IMR-90 (cell line): ENCODE results near the gene NDUFV2. TPM values are rescaled to one million over a fixed set of nuclear protein-coding genes. Genes with fewer than 3 reads are reported as not detected.

ENCODE experiments used
- ATAC-seq: fragments of 200-7000 bp; cut with Tn5 transposase; 2 replicates; pipeline ENCODE4 v1.9.1; 2020; ENCODE audit warnings: low read depth, mild to moderate bottlenecking, moderate library complexity
- BruUV-seq: library from RNA; stranded (reverse); fragments of 400-500 nt; replicated peaks from 2 replicates; lab custom pipeline; 2021; lab: Mats Ljungman, UMichigan
- CTCF ChIA-PET: fragments of 300-600 bp; formaldehyde crosslinking; extraction: SDS; loops from one replicate; lab custom pipeline; 2021; ENCODE audit warnings: antibody characterized with exemption; lab: Yijun Ruan, JAX
- POLR2A ChIA-PET: fragments of 300-600 bp; sonication (Branson Sonifier 250); formaldehyde crosslinking; loops from one replicate; lab custom pipeline; 2022; ENCODE audit warnings: antibody characterized with exemption; ENCODE audit not compliant: unreplicated experiment; lab: Charles Lee
- DNase-seq: peaks from one replicate; pipeline ENCODE4 v3.0.0; 2013
- H2AFZ ChIP-seq: replicated peaks from 2 replicates; pipeline ENCODE3; 2013; ENCODE audit warnings: low read length, mild to moderate bottlenecking; ENCODE audit not compliant: poor library complexity
- H2AK5ac ChIP-seq: 2 replicates; pipeline ENCODE4 v1.6.1; 2013; ENCODE audit warnings: low read depth, low read length, inconsistent platforms
- H2AK9ac ChIP-seq: replicated peaks from 2 replicates; pipeline ENCODE3; 2013; ENCODE audit warnings: mild to moderate bottlenecking, low read depth, low read length, moderate library complexity; ENCODE audit not compliant: poor library complexity
- H2BK120ac ChIP-seq: 2 replicates; pipeline ENCODE4 v1.6.1; 2013; ENCODE audit warnings: low read depth, low read length, inconsistent platforms
- H2BK15ac ChIP-seq: 3 replicates; pipeline ENCODE4 v1.6.1; 2013; ENCODE audit warnings: low read depth, low read length, inconsistent platforms
- H2BK20ac ChIP-seq: 2 replicates; pipeline ENCODE4 v1.6.1; 2013; ENCODE audit warnings: low read depth, mild to moderate bottlenecking, inconsistent platforms, low read length, moderate library complexity
- H2BK5ac ChIP-seq: 2 replicates; pipeline ENCODE4 v1.6.1; 2013; ENCODE audit warnings: mild to moderate bottlenecking, low read depth, low read length, inconsistent platforms; ENCODE audit not compliant: poor library complexity, severe bottlenecking
- H3K14ac ChIP-seq: replicated peaks from 2 replicates; pipeline ENCODE4 v1.6.1; 2013; ENCODE audit warnings: low read depth, low read length, inconsistent platforms
- H3K18ac ChIP-seq: 2 replicates; pipeline ENCODE4 v1.6.1; 2013; ENCODE audit warnings: low read depth, low read length, control low read depth
- H3K23ac ChIP-seq: 2 replicates; pipeline ENCODE4 v1.6.1; 2013; ENCODE audit warnings: low read depth, low read length, inconsistent platforms
- H3K27ac ChIP-seq: 2 replicates; pipeline ENCODE4 v1.5.1; 2013; ENCODE audit warnings: mild to moderate bottlenecking, control low read depth, low read length; ENCODE audit not compliant: insufficient read depth
- H3K27me3 ChIP-seq: 2 replicates; pipeline ENCODE4 v1.6.1; 2013; ENCODE audit warnings: low read length; ENCODE audit not compliant: control insufficient read depth, insufficient read depth
- H3K36me3 ChIP-seq: 2 replicates; pipeline ENCODE4 v1.6.1; 2013; ENCODE audit warnings: low read length, mixed read lengths; ENCODE audit not compliant: control insufficient read depth, insufficient read depth
- H3K4ac ChIP-seq: 2 replicates; pipeline ENCODE4 v1.6.1; 2013; ENCODE audit warnings: low read depth, low read length, inconsistent platforms
- H3K4me1 ChIP-seq: 2 replicates; pipeline ENCODE4 v1.6.1; 2013; ENCODE audit warnings: low read length, mixed read lengths; ENCODE audit not compliant: control insufficient read depth, insufficient read depth
- H3K4me2 ChIP-seq: 2 replicates; pipeline ENCODE4 v1.6.1; 2013; ENCODE audit warnings: low read depth, mild to moderate bottlenecking, control low read depth, low read length, moderate library complexity
- H3K4me3 ChIP-seq: 2 replicates; pipeline ENCODE4 v1.5.1; 2013; ENCODE audit warnings: low read depth, mild to moderate bottlenecking, control low read depth, low read length, moderate library complexity; ENCODE audit not compliant: insufficient read depth
- H3K56ac ChIP-seq: 2 replicates; pipeline ENCODE4 v1.6.1; 2013; ENCODE audit warnings: low read length, inconsistent platforms; ENCODE audit not compliant: insufficient read depth; ENCODE audit errors: extremely low read depth
- H3K79me1 ChIP-seq, 2 experiments: 2 replicates each; pipeline ENCODE4 v1.6.1; 2013; ENCODE audit warnings: low read length in 2 of 2, inconsistent platforms in 1 of 2, low read depth in 1 of 2
- H3K9ac ChIP-seq: 2 replicates; pipeline ENCODE4 v1.6.1; 2013; ENCODE audit warnings: low read depth, low read length, control low read depth
- H3K9me1 ChIP-seq: 2 replicates; pipeline ENCODE4 v1.6.1; 2013; ENCODE audit warnings: low read length, inconsistent platforms; ENCODE audit not compliant: insufficient read depth
- H3K9me3 ChIP-seq: 2 replicates; pipeline ENCODE4 v1.6.1; 2013; ENCODE audit warnings: low read length; ENCODE audit not compliant: control insufficient read depth, insufficient read depth
- H4K20me1 ChIP-seq: 2 replicates; pipeline ENCODE4 v1.6.1; 2013; ENCODE audit warnings: low read length, inconsistent platforms; ENCODE audit not compliant: insufficient read depth
- H4K5ac ChIP-seq: 2 replicates; pipeline ENCODE4 v1.6.1; 2013; ENCODE audit warnings: mild to moderate bottlenecking, low read depth, low read length, control low read depth
- H4K8ac ChIP-seq, 2 experiments: 2 replicates each; pipeline ENCODE4 v1.6.1; 2013; ENCODE audit warnings: low read depth in 2 of 2, low read length in 2 of 2, control low read depth in 1 of 2, inconsistent platforms in 1 of 2
- H4K91ac ChIP-seq: 2 replicates; pipeline ENCODE4 v1.6.1; 2013; ENCODE audit warnings: low read depth, low read length, inconsistent platforms; ENCODE audit not compliant: insufficient read depth
- BHLHE40 ChIP-seq: fragments of 150-350 bp; IDR thresholded peaks from 2 replicates; pipeline ENCODE4 v1.6.1; 2016; ENCODE audit warnings: mild to moderate bottlenecking, low read depth, low read length
- CEBPB ChIP-seq: IDR thresholded peaks from 2 replicates; pipeline ENCODE4 v1.6.1; 2012; ENCODE audit warnings: low read depth, low read length, improper control_type of control experiment
- CHD1 ChIP-seq: IDR thresholded peaks from 2 replicates; pipeline ENCODE4 v1.6.1; 2012; ENCODE audit warnings: low read depth, low read length, improper control_type of control experiment
- FOS ChIP-seq: fragments of 150-350 bp; IDR thresholded peaks from 2 replicates; pipeline ENCODE4 v1.6.1; 2016; ENCODE audit warnings: low read depth, low read length
- MAFK ChIP-seq: IDR thresholded peaks from 2 replicates; pipeline ENCODE4 v1.6.1; 2012; ENCODE audit warnings: low read depth, low read length, improper control_type of control experiment
- MAZ ChIP-seq: IDR thresholded peaks from 2 replicates; pipeline ENCODE4 v1.6.1; 2012; ENCODE audit warnings: low read depth, mild to moderate bottlenecking, low read length, improper control_type of control experiment, moderate library complexity, borderline replicate concordance
- MXI1 ChIP-seq: IDR thresholded peaks from 2 replicates; pipeline ENCODE4 v1.6.1; 2012; ENCODE audit warnings: low read depth, mild to moderate bottlenecking, low read length, moderate library complexity, borderline replicate concordance
- NFE2L2 ChIP-seq: fragments of 150-350 bp; IDR thresholded peaks from 2 replicates; pipeline ENCODE4 v1.6.1; 2016; ENCODE audit warnings: low read depth, mild to moderate bottlenecking, low read length
- POLR2A ChIP-seq: IDR thresholded peaks from 2 replicates; pipeline ENCODE4 v1.6.1; 2012; ENCODE audit warnings: mild to moderate bottlenecking, low read depth, low read length
- RAD21 ChIP-seq: IDR thresholded peaks from 2 replicates; pipeline ENCODE4 v1.6.1; 2012; ENCODE audit warnings: low read length, improper control_type of control experiment
- RCOR1 ChIP-seq: IDR thresholded peaks from 2 replicates; pipeline ENCODE4 v1.6.1; 2012; ENCODE audit warnings: mild to moderate bottlenecking, low read length, improper control_type of control experiment; ENCODE audit not compliant: insufficient replicate concordance
- RFX5 ChIP-seq: IDR thresholded peaks from 2 replicates; pipeline ENCODE4 v1.8.0; 2012; ENCODE audit warnings: low read depth, mild to moderate bottlenecking, low read length, moderate library complexity
- SMC3 ChIP-seq: fragments of 150-350 bp; IDR thresholded peaks from 2 replicates; pipeline ENCODE4 v1.6.1; 2016; ENCODE audit warnings: low read depth, mild to moderate bottlenecking, antibody characterized with exemption, low read length, moderate library complexity
- WGBS, 2 experiments: methylation state at CpG; one replicate each; pipeline versions ENCODE4 v1.1.5 to v1.1.7; 2013; ENCODE audit warnings: missing lambda C conversion rate in 2 of 2; ENCODE audit not compliant: insufficient read length in 1 of 2; ENCODE audit errors: extremely low coverage in 2 of 2; 5-methylcytosine and 5-hydroxymethylcytosine counted together
- dilution Hi-C: fragments of 300-500 bp; cut with HindIII; formaldehyde crosslinking; loops from one replicate; pipeline ENCODE4 v1.14.3; 2018; ENCODE audit warnings: low sequenced_read_pairs; ENCODE audit not compliant: unreplicated experiment
- in situ Hi-C: fragments of 300-500 bp; cut with MboI; formaldehyde crosslinking; loops from 3 replicates; pipeline ENCODE4 v1.14.3; 2019; ENCODE audit warnings: low sequenced_read_pairs, inconsistent platforms, mixed read lengths
- intact Hi-C: fragments of 100-400 bp; cut with micrococcal nuclease; formaldehyde crosslinking; loops from 2 replicates; pipeline ENCODE4 v1.10.0; 2022
- polyA plus RNA-seq, 3 experiments: library from polyadenylated mRNA; depleted of rRNA; stranded (reverse); fragments of >200 nt; gene quantifications; 2 replicates each; pipeline ENCODE4 v1.2.3, GENCODE V29; 2012; ENCODE audit warnings: low replicate concordance in 1 of 3
- total RNA-seq: library from RNA; depleted of rRNA; stranded (reverse); fragments of >200 nt; gene quantifications from 2 replicates; pipeline ENCODE4 v1.2.3, GENCODE V29; 2012
- TF ChIP-seq, protein P1 (sequence below): fragments of 150-350 bp; IDR thresholded peaks from 2 replicates; pipeline ENCODE4 v1.6.1; 2016; ENCODE audit warnings: low read depth, mild to moderate bottlenecking, low read length, moderate library complexity, borderline replicate concordance
- TF ChIP-seq, protein P2 (sequence below): conservative IDR thresholded peaks from 2 replicates; pipeline ENCODE4 v1.5.1; 2012; ENCODE audit warnings: mild to moderate bottlenecking, low read depth, low read length, improper control_type of control experiment
- TF ChIP-seq, protein P3 (sequence below): fragments of 150-350 bp; IDR thresholded peaks from 2 replicates; pipeline ENCODE4 v1.6.1; 2017; ENCODE audit warnings: mild to moderate bottlenecking, antibody characterized with exemption, low read length, low read depth

NDUFV2 gene
- total and polyA plus RNA-seq, 2 of the 4 experiments (the other 2 are of a cell fraction), result 106 to 126 TPM

DNA sequence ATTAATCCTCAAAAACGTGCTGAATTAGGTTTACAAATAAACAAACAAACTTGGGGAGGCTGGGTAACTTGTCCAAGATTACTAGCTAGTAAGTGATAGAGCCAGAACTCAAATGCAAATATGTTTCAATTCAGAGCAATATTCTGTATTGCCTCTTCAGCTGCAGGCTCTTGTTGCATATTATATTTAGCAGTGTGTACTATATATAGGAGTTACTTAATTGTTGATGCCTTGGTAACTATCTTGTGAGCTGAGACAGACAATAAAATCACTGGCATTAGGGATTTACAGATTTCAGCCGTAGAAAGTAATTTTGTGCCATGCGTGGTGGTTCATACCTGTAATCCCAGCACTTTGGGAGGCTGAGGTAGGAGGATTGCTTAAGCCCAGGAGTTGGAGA is 23.8 kb downstream of the NDUFV2 start:
- Histone ChIP-seq H2AK9ac (no peak overlapping the region), H4K5ac (no peak overlapping the region), H4K8ac (no peak overlapping the region), H2BK20ac (no peak overlapping the region; the same call in 1 of the 2 replicates), H3K18ac (no peak overlapping the region), H3K27me3 (no peaks in the 10 kb centered on the region), H3K14ac (no peak overlapping the region; the same call in 1 of the 2 replicates), H3K56ac (no peak overlapping the region), H3K4me2 (no peak overlapping the region), H3K4me3 (no peak overlapping the region), H3K79me1 (peaks cover 26 to 46% of the 10 kb centered on the region in 2 experiments), H3K23ac (no peak overlapping the region), H2AFZ (no peak overlapping the region), H3K4me1 (peaks cover 5% of the 10 kb centered on the region), H3K9me1 (no peaks in the 10 kb centered on the region; the same call in 1 of the 2 replicates), H2BK15ac (no peak overlapping the region), H3K27ac (no peak overlapping the region), H3K9ac (no peak overlapping the region), H2BK5ac (peak overlapping the region; percentile 60), H2BK120ac (no peak overlapping the region), H2AK5ac (no peak overlapping the region), H3K9me3 (no peaks in the 10 kb centered on the region), H3K36me3 (peaks cover 33% of the 10 kb centered on the region), H3K4ac (no peak overlapping the region), H4K91ac (no peak overlapping the region), H4K20me1 (0 out of 2 replicates have a peak, but pooled peaks cover 8% of the 10 kb centered on the region)
- WGBS, 2 experiments, result no CpG with 5 or more reads among the region's 3 CpGs
- TF ChIP-seq, protein P1, sequence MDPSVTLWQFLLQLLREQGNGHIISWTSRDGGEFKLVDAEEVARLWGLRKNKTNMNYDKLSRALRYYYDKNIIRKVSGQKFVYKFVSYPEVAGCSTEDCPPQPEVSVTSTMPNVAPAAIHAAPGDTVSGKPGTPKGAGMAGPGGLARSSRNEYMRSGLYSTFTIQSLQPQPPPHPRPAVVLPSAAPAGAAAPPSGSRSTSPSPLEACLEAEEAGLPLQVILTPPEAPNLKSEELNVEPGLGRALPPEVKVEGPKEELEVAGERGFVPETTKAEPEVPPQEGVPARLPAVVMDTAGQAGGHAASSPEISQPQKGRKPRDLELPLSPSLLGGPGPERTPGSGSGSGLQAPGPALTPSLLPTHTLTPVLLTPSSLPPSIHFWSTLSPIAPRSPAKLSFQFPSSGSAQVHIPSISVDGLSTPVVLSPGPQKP, result no peak
- TF ChIP-seq NFE2L2 (no peak), FOS (no peak), MXI1 (no peak), SMC3 (no peak), RFX5 (no peak), MAZ (no peak), RCOR1 (no peak), BHLHE40 (no peak), RAD21 (no peak), CHD1 (no peak), CEBPB (no peak), MAFK (no peak), POLR2A (no peak)
- TF ChIP-seq, protein P2, sequence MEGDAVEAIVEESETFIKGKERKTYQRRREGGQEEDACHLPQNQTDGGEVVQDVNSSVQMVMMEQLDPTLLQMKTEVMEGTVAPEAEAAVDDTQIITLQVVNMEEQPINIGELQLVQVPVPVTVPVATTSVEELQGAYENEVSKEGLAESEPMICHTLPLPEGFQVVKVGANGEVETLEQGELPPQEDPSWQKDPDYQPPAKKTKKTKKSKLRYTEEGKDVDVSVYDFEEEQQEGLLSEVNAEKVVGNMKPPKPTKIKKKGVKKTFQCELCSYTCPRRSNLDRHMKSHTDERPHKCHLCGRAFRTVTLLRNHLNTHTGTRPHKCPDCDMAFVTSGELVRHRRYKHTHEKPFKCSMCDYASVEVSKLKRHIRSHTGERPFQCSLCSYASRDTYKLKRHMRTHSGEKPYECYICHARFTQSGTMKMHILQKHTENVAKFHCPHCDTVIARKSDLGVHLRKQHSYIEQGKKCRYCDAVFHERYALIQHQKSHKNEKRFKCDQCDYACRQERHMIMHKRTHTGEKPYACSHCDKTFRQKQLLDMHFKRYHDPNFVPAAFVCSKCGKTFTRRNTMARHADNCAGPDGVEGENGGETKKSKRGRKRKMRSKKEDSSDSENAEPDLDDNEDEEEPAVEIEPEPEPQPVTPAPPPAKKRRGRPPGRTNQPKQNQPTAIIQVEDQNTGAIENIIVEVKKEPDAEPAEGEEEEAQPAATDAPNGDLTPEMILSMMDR, result no peak
- TF ChIP-seq, protein P3, sequence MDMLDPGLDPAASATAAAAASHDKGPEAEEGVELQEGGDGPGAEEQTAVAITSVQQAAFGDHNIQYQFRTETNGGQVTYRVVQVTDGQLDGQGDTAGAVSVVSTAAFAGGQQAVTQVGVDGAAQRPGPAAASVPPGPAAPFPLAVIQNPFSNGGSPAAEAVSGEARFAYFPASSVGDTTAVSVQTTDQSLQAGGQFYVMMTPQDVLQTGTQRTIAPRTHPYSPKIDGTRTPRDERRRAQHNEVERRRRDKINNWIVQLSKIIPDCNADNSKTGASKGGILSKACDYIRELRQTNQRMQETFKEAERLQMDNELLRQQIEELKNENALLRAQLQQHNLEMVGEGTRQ, result no peak
- no peak for DNase-seq
- ATAC-seq, result no peak
- dilution Hi-C loops (no loop called here), in situ Hi-C loops (no loop called here), intact Hi-C loops (no loop called here)
- no TSS peak for BruUV-seq
- CTCF ChIA-PET, result no interaction called here
- POLR2A ChIA-PET, result no interaction called here
